GM10248 (cell line): Measurements from ENCODE around the gene SCN2B.

Source experiments
- CTCF ChIA-PET: fragments of 300-600 bp; sonication (Branson Sonifier 250); formaldehyde crosslinking; extraction: SDS; loops from one replicate; lab custom pipeline; 2021; ENCODE audit warnings: antibody characterized with exemption; lab: Yijun Ruan, JAX
- POLR2A ChIA-PET: fragments of 350-650 bp; sonication (Branson Sonifier 250); formaldehyde crosslinking; extraction: SDS; loops from one replicate; lab custom pipeline; 2020; ENCODE audit warnings: antibody characterized with exemption; lab: Yijun Ruan, JAX
- DNase-seq: peaks from one replicate; pipeline ENCODE4 v3.0.0; 2012; ENCODE audit errors: extremely low spot score
- TF ChIP-seq, protein P1 (sequence below): IDR thresholded peaks from 2 replicates; pipeline ENCODE4 v1.5.1; 2012; ENCODE audit warnings: mild to moderate bottlenecking, low read depth; ENCODE audit errors: extremely low read depth, missing control alignments, control extremely low read depth

Gene SCN2B

DNA sequence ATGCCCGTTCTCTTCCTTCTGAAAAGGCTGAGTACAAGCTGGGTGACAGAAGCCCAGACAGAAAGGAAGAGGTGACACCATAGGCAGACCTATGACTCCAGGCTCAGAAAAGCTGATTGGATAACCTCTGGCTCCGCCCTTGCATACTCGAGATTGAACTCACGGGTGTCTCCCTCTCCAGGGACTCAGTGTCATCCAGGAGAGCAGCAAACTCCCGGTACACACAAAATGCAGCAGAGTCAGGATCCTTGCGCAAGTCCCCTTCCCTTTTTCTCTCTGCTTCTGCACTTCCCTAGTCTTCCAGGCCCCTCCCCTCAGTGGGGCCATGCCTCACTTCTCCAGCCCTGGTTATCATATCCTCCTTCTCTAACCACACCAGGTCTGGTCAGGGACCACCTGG is 33.6 kb downstream of the SCN2B start:
- TF ChIP-seq, protein P1, sequence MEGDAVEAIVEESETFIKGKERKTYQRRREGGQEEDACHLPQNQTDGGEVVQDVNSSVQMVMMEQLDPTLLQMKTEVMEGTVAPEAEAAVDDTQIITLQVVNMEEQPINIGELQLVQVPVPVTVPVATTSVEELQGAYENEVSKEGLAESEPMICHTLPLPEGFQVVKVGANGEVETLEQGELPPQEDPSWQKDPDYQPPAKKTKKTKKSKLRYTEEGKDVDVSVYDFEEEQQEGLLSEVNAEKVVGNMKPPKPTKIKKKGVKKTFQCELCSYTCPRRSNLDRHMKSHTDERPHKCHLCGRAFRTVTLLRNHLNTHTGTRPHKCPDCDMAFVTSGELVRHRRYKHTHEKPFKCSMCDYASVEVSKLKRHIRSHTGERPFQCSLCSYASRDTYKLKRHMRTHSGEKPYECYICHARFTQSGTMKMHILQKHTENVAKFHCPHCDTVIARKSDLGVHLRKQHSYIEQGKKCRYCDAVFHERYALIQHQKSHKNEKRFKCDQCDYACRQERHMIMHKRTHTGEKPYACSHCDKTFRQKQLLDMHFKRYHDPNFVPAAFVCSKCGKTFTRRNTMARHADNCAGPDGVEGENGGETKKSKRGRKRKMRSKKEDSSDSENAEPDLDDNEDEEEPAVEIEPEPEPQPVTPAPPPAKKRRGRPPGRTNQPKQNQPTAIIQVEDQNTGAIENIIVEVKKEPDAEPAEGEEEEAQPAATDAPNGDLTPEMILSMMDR: no peak
- ChIA-PET CTCF (interaction anchor here (0.9 to 7.3 kb wide), 7 partner anchors 9 to 516 kb away, joined by 3 to 83 read pairs (median 5); no protein-coding TSS in a partner anchor), POLR2A (no interaction called here)
- DNase-seq: no peak

DNA sequence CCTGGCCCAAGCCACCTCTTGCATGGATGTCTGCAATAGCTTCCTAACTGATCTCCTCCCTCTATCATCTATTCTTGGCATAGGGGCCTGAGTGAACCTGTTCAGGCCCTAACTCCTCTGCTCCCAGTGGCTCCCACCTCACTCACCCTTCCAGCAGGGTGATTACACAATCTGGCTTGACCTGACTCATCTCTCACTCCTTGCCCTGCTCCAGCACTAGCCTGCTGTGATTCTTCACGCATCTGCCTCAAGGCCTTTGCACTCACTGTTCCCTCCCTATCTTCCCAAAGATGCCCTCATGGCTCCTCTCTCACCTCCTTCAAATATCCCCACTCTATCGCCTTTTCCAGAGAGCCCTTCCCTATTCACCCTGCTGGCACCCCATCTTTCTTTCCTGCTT is 34.4 kb downstream of the SCN2B start:
- TF ChIP-seq, protein P1: no peak
- POLR2A ChIA-PET: no interaction called here
- DNase-seq: no peak
- CTCF ChIA-PET: interaction anchor here (2.0 to 2.1 kb wide), 2 partner anchors 29 to 334 kb away, joined by 5 to 11 read pairs; no protein-coding TSS in a partner anchor

DNA sequence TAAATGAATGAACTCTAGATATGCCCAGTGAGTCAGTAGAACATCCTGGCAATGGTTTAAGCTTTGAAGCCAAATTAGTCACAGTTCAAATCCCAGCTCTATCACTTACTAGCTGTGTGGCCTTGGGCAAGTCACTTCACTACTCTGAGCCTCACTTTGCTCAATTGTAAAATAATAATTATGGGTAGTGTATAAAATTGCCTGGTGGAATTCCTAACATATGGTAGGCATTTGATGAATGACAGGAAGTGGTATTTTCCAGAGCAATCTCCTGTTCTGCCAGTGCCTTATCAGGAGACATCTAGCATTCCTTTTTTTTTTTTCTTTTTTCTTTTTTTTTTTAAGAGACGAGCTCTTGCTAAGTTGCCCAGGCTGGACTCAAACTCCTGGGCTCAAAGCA is 36.9 kb downstream of the SCN2B start:
- no peak for DNase-seq
- TF ChIP-seq, protein P1: no peak
- ChIA-PET POLR2A (no interaction called here), CTCF (interaction anchor here (1.0 to 3.4 kb wide), 4 partner anchors 32 to 193 kb away, joined by 3 to 14 read pairs (median 4); no protein-coding TSS in a partner anchor)

DNA sequence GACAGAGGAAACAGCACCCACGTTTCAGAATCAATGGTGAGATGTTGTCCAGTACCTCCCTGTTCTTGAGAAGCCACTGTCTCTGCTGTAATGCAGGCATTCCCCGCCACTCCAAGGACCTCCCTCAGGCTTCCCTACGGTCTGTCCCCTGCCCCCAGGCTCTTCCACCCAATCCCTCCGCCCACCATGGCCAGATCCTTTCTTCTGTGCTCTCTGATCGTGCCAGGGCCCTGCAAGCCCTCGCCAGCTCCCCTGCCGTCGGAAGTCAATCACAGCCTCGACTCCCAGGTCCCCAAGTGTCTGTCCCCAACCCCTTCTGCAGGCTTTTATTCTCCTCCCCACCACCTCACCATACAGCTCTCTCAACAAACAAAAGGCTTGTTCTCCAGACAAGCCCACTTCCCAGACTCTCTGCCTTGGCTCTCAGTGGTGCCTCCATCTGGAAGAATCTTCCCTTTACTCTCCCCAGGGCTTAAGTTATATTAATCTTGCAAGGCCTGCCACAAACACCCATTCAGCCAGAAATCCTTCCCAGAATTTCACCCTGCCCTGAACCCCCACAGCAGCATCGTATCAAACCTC is 37.5 kb downstream of the SCN2B start:
- ChIA-PET POLR2A (no interaction called here), CTCF (interaction anchor here (1.1 to 3.4 kb wide), 3 partner anchors 33 to 192 kb away, joined by 3 to 14 read pairs (median 3); no protein-coding TSS in a partner anchor)
- TF ChIP-seq, protein P1: no peak

DNA sequence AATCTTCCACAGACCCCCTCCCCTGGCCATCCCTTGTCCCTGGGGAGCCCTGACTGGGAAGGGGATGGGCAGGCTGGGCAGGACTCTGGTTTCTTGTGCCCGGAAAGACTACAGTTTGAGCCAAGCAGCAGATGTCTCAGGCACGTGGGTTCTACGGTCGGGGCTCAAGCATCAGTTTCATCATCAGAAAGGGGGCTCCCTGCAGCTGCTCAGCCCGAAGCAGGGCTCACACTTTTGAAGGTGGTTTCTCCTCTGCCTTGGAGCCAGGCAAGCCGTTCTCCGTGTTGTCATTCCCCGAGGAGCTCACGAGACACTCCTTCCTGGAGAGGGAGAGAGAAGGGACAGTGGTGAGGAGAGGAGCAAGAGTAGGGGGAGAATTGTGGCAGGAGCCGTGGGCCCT is 39.6 kb downstream of the SCN2B start:
- DNase-seq: no peak
- ChIA-PET POLR2A (no interaction called here), CTCF (interaction anchor here (3.4 kb wide), 1 partner anchor 35 kb away, joined by 14 read pairs; no protein-coding TSS in a partner anchor)
- TF ChIP-seq, protein P1: no peak

More for the DNA sequence above, 37.5 kb downstream of the SCN2B start:
- no peak for DNase-seq

DNA sequence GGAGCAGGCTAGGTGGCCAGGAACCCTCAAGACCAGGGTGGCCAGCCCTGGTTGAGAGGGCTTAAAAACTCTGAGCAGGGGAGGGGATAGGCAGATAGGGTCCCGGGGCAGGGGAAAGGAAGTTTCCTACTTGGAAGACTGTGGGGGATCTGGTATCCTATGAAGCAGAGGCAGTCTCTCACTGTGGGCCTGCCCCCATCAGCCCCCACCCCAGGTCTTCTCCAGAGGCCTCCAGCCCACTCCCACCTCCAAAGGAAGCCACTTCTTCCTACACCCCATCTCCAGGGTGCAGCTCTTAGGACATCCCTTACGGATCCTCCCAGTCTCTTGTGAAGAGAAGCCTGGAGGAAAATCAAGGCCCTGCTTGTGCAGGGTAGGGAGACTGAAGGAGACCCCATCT is 40.1 kb downstream of the SCN2B start:
- ChIA-PET CTCF (no interaction called here), POLR2A (no interaction called here)
- no peak for DNase-seq
- TF ChIP-seq, protein P1: no peak

DNA sequence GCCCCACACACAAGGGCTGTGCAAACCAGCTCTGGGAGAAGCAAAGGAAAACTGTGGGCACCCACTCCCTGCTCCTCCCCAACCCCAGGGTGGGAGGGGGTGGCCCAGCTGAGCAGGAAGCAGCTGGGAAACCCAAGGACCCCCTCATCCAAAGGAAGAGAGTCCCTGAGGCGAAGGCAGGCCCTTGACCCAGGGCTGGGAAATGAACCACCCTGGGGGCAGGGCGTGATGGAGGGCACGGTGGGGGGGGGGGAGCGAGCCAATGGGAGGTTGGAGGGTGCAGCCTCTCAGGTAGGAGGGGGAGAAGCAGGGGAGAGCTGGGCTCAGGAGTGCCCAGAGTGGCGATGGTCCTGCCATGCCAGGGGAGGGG is 40.7 kb downstream of the SCN2B start:
- CTCF ChIA-PET: no interaction called here
- POLR2A ChIA-PET: no interaction called here
- DNase-seq: no peak
- TF ChIP-seq, protein P1: no peak
